ENCODE data around the gene UPK3A.

DNA sequence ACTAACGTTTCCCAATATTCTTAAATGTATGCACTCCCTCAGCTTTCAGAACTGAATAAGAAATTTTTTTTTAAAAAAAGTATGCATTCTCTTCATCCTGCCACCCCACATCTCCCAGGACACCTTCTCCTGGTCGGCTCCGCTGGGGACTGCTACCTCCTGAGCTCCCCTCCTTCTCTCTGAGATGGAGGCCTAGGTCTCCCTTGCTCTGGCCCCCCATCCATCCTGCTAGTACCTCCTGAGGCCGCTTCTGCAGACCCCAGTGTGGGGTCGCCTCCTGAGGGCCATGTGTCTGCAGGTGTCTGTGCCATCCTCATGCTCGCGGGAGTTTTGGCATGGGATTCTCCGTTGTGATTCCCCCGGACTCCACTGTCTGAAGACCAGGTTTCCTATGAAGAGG lies 52.8 kb downstream of the UPK3A start:
- TF ChIP-seq TCF7L2 (IDR thresholded peaks at IDR 0.05; ENCODE audit: low read depth, low read length) (no peak), REST (IDR thresholded peaks at IDR 0.05; ENCODE audit: insufficient read depth in 1 of 2, low read depth in 2 of 2, low read length in 1 of 2) (no peak), POLR2AphosphoS5 (IDR thresholded peaks at IDR 0.05; ENCODE audit: low read depth, low read length) (no peak)
- TF ChIP-seq, protein P1, sequence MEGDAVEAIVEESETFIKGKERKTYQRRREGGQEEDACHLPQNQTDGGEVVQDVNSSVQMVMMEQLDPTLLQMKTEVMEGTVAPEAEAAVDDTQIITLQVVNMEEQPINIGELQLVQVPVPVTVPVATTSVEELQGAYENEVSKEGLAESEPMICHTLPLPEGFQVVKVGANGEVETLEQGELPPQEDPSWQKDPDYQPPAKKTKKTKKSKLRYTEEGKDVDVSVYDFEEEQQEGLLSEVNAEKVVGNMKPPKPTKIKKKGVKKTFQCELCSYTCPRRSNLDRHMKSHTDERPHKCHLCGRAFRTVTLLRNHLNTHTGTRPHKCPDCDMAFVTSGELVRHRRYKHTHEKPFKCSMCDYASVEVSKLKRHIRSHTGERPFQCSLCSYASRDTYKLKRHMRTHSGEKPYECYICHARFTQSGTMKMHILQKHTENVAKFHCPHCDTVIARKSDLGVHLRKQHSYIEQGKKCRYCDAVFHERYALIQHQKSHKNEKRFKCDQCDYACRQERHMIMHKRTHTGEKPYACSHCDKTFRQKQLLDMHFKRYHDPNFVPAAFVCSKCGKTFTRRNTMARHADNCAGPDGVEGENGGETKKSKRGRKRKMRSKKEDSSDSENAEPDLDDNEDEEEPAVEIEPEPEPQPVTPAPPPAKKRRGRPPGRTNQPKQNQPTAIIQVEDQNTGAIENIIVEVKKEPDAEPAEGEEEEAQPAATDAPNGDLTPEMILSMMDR (IDR thresholded peaks at IDR 0.05): no peak
